Measurements from ENCODE around the gene MIGA2.
"Not testable (repeated sequence)": the region's sequence is repeated elsewhere in the genome, so short reads cannot be mapped to it uniquely, and the experiment has no call there.

MIGA2 gene

DNA sequence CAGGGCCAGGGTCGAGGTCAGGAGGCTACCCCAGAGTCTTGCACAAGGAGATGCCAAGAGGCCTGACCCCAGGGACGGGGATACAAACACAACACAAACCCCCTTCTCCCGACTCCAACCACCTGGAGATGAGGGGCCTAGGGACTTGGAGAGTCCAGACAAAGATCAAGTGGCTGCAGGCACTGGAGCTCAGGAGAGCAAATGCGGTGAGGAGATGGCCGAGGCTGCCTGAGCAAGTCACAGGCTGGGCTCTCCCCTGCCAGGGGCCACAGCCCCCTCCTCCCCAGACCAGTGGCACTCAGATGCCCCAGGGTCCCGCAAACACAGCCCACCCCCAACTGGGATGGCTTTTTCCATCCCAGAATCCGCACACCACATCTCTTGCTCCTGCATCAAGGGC lies 24.1 kb upstream of the MIGA2 start:
- DNase-seq = no peak

DNA sequence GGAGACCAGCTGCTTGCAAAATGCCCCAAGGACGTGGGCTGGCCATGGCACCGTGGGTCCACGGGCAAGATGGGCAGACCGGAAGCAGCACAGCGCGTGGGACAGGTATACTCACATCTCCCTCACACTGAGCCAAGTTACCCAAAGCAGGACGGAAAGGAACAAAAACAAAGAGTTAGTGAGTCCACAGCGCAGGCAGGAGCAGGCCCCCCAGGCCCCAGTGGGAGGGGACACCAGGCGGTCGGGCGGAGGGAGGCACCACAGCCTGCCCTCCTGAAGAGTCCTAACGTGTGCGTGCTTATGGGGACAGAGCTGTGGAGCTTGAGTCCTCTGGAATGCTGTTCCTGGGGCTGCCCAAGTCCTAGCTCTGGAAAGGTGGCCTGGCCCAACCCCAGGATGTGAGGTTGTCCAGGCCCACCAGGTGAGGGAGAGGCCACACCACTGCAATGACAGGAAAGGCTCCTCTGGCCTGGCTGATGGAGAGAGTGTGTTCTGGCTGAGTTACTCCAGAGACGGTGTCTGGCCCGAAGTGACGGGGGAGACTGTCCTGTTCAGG lies 23.5 kb upstream of the MIGA2 start:
- no peak for DNase-seq

DNA sequence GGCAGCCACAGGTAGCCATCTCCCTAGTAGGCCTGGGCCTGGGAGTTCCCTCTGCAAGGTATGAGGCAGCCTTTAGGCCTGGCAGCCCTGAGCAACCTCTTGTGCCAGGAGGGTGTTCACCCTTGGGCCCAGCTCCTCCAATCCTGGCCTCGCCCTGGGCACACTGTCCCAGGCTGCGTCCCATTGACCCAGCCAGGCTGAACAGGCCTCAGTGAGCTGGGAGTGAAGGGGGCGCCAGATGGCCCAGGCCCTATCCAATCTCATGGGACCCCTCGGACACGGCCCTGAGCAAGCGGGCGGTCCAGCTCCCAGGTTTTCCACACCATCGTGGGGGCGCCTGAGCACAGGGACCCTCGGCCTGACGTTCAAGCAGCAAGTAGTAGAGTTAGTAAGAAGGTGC lies 22.8 kb upstream of the MIGA2 start:
- DNase-seq = no peak

DNA sequence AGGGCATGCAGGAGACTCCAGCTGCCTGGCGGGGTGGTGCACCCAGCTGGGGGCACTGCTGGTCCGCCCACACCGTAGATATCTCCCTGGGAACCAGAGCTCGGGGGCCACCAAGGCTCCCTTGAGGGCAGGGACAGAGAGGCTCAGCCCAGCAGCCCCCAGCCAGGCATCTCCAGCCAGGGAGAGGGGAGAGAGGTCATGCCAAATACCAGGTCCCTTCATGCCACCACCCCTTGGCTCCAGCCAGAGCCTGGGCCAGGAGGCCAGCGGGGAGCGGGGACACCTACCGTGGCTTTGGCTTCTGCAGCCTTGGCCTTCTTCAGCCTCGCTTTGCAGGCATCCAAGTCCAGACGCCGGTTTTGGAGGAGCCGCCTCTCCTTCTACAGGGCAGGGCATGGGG lies 22.3 kb upstream of the MIGA2 start:
- DNase-seq = no peak

DNA sequence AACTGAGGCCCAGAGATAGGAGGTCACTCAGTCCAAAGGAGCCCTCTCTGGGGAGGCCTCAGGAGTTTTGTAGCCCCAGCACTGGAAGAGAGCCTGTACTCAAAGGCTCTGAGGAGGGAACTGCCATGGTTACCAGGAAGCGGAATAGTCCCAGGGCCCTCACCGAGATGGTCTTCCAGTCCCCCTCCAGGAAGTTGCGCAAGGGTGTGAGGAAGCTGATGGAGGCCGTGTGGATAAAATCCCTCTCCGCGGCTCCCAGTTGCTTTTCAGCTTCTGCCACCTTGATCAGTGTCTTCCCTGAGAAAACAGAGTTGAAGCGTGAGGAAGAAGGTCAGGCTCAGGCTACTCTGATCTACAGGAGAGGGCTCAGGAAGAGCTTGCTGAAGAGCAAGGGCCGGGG lies 21.8 kb upstream of the MIGA2 start:
- DNase-seq = no peak

DNA sequence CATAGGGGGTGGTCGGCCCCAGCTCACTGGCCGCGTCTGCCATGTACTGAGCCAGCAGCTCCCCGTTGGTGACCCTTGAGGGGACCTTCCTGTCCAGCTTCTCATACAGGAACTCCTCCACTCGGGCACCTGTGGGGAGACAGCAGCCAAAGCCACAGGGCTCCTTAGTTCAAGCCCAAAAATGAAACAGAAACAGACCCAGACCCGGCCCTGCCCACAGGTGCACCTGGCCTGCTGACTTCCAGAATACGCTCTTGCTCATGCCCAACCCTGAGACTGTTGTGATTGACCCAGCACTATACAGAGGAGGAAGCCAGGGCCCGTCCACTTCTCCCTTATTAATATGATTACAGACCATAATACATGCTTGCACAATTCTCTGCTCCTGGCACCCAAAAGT lies 15.3 kb upstream of the MIGA2 start:
- DNase-seq = no peak

DNA sequence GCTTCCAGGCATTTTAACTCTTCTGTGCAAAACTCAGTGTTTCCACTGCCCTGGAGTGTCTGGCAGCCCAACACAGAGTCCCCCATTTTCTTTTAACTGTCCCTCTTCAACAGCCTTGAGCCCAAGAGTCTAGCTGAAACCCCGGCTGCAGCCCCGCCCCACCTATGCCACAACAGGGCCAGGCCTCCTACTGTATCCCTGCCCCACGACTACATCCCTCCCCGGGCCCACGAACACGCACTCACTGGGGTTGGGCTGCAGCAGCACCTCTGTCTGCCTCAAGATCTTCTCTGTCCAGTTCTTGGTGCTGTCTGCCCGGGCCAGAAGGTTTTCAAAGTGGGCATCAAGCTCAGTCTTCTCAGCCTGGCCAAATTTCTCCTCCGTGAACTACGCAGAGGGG lies 14.4 kb upstream of the MIGA2 start:
- no peak for DNase-seq

DNA sequence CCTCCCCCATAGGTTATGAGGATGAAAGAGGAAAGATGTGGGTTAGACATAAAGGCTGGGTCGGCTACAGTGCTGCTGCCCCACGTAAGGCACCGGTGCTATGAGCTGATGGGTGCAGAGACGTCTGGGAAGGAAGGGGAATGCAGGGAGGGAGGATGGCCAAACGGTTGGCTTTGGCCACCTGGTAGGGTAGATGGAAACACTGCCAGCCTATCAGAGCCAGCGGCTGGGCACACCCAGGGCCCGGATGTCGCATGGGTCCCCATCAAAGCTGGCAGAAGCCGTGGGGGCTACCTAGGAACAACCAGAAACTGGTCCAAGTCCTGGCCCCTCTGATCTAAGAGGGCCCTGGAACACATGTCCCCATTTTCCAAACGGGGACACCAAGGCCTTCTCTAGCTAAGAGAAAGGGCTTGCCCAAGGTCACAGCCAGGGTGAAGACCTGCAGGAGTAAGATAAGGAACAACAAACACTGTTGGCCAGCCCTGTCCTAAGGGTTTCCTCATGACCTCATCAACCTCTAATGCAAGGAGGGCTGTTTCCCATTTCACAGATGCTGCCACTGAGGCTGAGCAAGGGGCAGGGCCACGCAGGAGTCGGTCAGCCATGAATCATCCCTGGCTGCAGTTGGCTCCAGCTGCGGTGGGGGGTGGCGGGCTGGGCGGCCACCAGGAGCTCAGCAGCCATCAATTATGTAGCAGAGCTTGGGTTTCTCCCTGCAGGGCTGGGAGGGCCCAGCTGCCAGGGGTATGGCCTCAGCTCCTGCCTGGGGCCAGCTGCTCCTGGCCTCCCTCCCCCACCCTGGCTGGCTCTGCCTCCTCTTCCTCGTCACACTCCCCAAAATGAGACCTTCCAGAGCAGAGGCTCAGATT lies 13.2 kb upstream of the MIGA2 start:
- DNase-seq = no peak

DNA sequence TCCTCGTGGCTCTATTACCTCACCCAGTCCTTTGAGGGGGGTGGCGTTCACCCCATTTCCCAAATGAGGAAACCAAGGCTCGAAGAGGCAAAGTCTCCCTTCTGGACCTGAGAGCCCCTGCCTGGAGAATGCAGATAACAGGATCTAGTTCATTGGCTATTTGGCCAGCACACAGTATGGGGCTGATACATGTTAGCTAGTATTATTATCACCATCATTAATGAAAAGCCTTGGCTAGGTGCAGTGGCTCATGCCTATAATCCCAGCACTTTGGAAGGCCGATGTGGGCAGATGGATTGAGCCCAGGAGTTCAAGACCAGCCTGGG lies 12.6 kb upstream of the MIGA2 start:
- no peak for DNase-seq

DNA sequence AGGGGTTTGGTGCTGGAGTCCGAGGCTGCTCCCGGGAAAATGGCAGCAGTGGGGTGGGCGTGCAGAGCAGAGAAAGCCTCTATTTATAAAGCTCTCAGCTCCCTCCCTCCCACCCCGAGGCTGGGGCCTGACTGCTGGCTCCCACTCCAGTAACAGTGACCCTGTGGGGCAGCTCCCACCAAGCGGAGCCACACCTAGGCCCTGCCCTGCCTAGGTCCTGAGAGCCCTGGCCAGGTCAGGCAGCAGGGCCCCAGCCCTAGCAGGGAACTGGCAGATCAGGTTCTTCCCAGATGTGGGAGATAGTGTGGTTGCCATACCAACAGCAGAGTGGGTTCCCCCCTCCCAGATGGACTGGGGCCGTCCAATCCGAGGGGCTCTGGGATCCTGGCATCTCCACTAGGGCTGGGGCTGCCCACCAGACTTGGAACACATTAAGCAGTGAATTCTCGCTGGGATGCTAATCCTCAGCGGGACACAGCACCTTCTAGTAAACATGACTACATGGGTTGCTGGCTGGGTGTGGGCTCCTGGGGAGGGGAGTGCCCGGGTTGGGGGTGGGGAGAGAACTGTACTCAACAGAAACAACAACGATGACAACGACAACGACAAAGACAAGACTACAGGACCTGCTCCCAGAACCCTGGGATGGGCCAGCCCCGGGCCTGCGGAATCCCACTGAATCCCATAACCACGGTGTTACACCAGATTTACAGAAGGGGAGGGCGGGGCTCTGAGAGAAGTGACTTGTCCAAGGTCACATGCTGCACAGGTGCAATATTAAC lies 9.8 kb upstream of the MIGA2 start:
- no peak for DNase-seq

DNA sequence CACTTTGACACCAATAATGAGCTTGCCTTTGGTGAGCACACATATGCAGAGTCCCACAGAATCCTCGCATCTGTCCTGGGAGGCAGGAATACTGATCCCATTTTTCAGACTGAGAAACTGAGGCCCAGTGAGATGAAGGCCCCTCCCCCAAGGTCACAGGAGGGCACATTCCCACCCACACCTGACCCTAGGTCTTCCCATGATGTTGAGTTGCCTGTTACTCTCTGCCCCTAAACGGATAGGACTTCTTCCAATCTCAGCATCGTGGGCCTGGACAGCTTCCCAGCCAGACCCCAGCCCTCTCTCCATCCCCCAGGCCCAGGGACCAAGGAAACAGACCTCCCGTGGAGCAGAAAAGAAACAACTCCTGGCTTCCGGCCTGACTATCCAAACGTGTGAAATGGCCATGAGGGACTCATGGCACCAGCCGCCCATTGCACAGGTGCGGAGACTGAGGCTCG lies 9.2 kb upstream of the MIGA2 start:
- no peak for DNase-seq

DNA sequence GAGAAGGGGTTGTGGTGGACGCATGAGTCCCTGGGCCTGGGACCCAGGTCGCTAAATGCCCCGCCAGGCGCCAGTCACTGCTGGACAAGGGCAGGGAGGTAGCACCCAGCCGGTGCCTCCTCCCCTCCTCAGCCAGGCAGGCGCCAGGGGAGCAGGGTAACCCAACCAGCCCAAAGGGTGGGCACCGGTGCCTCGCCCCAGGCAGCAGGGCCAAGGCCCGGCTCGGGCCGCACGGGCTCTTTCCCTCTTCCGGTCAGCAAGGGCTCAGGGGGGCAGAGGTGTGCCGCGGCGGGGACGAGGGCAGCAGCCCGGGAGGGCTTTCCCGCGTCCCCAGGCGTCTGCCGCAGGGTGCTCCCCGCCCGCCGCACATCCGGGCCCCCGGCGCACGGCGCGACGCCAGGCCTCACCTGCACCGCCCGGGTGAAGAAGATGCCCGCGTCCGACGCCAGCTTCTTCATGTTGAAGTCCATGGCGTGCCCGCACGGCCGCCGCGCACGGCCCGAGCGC lies 8.7 kb upstream of the MIGA2 start:
- no peak for DNase-seq

DNA sequence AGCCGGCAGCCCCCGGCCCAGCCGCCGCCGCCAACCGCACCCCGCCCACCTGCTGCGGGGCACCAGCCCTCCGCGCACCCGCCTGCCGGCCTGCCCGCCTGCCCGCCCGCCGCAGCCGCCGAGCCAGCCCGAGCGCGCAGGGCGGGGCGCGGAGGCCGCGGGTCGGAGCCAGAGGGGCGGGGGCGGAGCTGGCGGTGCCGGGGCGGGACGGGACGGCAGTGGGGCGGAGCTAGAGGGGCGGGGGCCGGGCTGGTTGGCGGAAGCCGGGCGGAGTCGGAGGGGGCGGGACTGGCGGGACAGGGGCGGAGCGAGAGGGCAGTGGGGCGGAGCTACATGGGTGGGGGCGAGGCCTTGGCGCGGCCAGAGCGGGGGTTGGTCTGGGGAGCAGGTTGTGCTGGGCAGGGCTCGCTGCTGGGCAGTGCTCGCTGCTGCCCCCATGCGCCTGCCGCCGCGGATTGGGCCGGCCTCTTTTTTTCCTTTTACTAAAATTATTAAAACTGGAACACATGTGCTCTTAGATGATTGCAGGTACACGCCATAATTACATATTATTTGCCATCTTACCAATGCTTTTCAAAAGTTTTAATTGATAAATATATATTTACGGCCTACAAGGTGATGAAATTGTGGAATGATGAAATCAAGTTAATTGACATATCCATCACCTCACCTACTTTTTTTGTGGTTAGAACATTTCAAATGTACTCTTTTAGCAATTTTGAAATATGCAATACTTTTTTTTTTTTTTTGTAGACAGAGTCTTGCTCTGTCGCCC lies 8.0 kb upstream of the MIGA2 start, which contains the start of gene SH3GLB2:
Gene SH3GLB2 (minus strand): TSS at position 140 of the 775 bp plus-strand sequence. CDS start 177 bp downstream, outside the sequence.
- peak; percentile 94 to 97 for DNase-seq

DNA sequence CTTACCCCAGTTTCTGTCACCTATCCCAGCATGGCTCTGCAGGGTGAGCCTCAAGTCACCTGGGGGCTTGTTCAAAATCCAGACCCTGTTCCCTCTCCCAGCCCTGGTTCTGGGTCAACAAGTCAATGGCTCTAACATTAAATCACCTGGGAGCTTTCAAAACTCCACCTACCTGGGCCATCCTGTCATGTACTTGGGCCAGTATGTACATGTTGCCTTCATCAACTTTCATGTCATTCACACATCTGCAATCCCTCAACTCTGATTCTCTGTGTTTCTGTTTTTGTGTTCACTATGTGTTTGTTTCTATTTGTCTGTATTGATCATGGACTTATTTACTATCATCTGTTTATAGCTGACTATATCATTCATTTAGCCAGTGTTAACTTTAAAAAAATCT lies 6.2 kb upstream of the MIGA2 start:
- DNase-seq = no peak

DNA sequence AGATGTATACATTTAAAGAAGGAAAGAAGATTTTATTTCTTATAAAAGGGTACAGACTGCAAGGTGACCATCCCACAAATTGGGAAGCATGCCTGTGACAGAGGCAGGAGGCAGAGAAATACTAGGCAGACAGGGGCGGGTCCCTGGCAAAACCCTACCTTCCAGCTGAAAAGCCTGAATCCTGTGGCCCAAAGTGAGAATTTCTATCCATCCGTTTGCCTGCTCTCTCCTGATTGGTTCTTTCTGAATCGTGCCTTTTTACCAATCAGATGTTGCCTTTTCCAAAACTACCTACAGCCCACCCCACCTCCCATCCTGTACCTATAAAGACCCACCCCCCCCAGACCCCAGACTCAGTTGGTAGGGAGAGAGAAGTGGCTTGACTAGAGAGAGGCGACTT lies 4.9 kb upstream of the MIGA2 start:
- no peak for DNase-seq

DNA sequence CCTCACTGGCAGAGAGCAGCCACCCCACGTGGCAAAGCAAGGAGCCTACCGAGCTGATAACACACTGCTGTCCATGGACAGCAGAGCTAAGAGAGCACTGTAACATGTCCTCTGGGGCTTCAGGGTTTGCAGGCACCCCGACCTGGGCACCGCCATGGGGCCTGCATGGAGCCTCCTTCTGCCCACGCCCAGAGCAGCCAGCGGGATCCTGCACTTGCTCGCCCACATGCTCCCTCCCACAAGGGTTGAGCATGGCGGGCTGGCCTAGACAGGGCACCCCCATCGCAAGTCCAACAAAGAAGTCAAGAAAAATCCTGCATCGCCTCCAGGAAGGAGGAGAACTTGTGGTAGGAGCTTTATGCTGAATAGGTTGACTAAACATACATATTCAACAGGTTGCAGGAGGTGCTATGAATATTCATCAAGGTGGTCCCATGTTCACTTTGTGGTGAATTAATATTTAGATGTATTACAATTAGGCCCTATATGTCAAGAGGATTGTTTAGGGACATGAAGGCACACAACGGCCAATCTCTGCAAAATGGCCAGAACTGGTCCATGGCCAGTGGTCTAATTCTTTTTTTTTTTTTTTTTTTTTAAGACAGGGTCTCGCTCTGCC lies 3.8 kb upstream of the MIGA2 start:
- DNase-seq = no peak

DNA sequence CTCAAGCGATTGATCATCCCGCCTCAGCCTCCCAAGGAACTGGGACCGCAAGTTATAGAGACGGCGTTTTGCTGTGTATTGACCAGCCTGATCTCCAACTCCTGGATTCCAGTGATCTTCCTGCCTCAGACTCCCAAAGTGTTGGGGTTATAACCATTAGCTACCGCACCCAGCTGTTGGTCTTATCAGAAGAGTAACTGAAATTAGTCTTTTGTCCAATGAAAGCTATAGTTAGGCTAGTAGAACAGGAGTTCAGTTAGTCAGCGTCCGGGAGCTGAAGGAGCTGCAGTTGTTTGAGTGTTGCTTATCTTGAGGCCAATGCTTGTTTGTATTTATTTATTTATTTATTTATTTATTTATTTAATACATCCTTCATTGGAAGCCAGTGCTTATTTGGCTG lies 3.2 kb upstream of the MIGA2 start:
- no peak for DNase-seq

DNA sequence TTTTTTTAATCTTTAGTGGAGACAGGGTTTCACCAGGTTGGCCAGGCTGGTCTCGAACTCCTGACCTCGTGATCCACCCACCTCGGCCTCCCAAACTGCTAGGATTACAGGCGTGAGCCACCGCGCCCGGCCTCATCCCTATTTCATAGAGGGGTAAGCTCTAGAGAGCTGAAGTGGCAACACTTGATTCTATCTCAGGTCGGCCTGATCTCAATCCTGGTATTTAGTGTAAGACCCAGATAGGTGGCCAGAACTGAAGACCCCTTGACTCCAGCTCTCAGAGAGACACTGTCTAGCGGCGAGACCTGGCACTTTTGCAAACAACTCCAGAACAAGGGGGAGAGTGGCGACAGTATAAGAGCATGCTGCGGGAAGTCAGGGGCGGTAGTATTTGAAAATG lies 588 bp upstream of the MIGA2 start:
- DNase-seq = not testable (repeated sequence)

DNA sequence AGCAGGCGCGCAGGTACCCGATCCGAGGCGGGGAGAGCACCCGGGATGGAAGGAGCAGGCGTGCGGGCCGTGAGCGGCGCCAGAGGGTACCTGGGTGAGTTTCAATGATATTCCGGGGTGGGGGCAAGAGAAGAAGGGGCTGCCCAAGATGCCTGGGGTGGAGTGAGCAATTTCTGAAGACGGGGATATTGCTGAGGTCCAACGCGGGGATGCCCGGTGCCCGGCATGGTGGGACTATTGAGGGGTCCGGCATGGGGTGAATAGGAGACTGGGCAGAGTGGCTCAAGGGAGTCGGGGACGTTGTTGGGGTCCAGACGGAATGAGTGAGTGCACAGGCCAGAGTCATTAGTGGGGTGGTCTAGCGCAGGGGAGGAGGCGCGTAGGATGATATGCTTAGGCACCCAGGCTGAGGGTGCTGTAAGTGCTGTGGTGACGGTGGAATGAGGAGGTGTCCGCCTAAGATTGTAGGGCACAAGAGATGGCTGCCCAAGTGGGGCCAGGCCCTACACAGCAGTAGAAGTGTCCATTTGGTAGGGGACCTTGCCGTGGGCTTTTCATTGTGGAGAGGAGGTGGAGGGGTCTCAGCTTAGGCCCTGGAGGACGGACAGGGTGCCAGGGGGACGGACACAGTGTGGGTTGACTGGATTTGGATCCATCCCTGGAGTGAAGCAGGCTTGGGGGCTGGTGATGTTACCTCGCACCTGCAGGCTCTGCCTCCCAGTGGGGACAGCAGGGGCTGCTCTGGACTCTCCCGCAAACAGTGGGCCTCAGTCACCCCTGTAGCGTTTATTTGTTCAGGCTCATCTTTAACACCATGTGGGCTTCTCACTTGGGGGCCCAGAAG lies 719 bp downstream of the MIGA2 start:
- DNase-seq = peak in 1 of 2 donors; percentile 22

DNA sequence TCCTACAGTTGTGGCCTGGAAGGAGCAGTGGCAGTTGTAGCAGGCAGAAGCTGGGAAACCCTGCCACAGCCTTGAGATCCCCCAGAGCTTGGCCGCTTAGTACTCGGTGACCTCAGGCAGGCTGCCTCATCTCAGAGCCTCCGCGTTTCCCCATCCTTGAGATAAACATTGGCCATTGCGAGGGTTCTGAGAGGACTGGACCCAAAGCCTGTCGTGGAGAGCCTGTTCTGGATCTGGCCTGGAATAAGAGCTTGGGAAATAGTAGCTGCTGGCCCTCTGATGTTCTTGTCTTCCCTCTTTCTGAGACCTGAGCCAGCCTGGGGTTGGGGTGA lies 1.3 kb downstream of the MIGA2 start:
- DNase-seq = no peak

DNA sequence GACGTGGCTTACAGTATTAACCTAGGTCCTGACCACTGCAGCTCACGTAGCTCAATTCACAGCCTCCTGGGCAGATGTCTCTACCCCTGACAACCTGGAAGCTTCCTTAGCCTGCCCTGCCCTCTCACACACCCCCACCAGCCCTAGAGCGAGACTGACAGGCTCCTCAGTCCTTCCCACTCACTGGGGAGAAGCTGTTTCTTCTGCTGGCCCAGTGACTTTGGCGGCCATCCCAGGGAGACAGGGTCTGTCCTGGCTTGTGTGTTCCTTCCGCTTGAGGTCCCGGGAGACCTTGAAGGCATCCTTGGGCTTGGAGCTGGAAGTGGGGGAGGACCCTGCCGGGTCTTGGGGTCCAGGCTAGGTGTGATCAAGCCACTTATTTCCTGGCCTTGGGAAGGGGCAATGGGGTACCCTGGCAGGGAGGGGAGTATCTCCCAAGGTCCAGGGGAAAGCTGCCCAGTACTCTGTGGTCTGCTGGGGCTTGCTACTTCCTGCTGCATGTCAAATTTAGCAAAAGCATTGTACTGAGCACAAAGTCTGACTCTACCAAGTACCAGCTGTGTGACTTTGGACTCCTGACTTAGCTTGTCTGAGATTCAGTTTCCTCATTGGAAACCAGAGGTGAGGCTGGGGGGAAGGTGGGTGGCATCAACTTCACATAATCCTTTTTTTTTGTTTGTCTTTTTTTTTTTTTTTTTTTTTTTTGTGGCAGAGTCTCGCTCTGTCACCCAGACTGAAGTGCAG lies 1.9 kb downstream of the MIGA2 start:
- DNase-seq = no peak

Measured in stimulated activated CD4-positive, alpha-beta T cell treated with anti-CD3 and anti-CD28 coated beads, Interleukin-2, amount 100 ng/mL, for 24 hours (primary cell).